ENCODE measurements around the gene MACO1. TPM values are rescaled to one million over a fixed set of nuclear protein-coding genes. Genes with fewer than 3 reads are reported as not detected.

Gene MACO1
- total and polyA plus RNA-seq, 8 donors, result 8.8 to 28.2 (median 21.6) TPM

DNA sequence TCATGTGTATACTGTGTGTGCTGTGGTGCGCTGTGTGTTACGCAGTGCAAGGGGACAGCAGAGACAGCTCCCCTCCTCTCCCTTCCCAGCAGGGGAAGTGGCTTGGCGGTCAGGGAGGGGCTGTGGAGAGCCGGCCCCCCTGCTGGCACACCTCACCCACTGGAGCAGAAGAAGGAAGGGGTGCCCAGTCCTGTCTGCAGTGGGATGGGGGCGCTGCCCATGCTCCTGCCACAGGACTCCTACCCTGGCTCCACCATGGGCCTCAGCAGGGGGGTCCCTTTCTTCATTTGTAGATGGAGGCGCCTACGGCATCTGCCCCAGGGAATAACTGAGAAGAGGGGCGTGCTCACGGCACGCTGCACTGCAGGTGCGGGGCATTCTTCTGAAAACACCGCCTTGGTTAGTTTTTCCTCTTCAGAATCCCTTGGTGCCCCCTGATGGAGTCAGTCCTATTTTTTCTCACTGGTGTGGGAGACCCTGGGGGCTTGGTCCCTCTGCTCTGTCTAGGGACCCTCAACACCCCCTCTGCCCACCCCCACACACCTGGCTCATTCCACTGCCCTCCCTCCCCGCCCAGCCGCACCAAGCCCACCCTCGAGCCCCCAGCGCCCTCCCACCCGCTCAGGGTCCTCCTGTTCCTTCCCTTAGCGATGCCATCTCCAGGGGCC is 99.0 kb downstream of the MACO1 start:
- intact Hi-C loops (cut with DNase I), result no loop called here
- no peaks in the 10 kb centered on the region for H3K36me3 ChIP-seq
- H3K9me3 ChIP-seq, result no peaks in the 10 kb centered on the region
- FAIRE-seq (no peak), ATAC-seq (no peak), DNase-seq (no peak)
- H3K4me1 ChIP-seq, result no peaks in the 10 kb centered on the region
- WGBS, 2 donors, result 88 to 89% methylated on average over 16 to 18 of the region's 18 CpGs
- no peak overlapping the region for H3K27ac ChIP-seq
- no peak for TF ChIP-seq CTCF (IDR thresholded peaks at IDR 0.05)
- no peak overlapping the region for H3K4me3 ChIP-seq
- no peaks in the 10 kb centered on the region for H3K27me3 ChIP-seq

GRCh38 chr1:25530186-25531081 is 99.7 kb downstream of the MACO1 start:
- no peaks in the 10 kb centered on the region for H3K4me1 ChIP-seq
- H3K9me3 ChIP-seq, result no peaks in the 10 kb centered on the region
- no peak overlapping the region for H3K27ac ChIP-seq
- FAIRE-seq (no peak), DNase-seq (no peak), ATAC-seq (no peak)
- WGBS, 2 donors, result 86 to 90% methylated on average over 22 of the region's 22 CpGs
- no peak overlapping the region for H3K4me3 ChIP-seq
- H3K36me3 ChIP-seq, result no peaks in the 10 kb centered on the region
- intact Hi-C loops (cut with DNase I), result no loop called here
- H3K27me3 ChIP-seq, result no peaks in the 10 kb centered on the region
- no peak for TF ChIP-seq CTCF (IDR thresholded peaks at IDR 0.05)

GRCh38 chr1:25531082-25531461 is 100.4 kb downstream of the MACO1 start:
- DNase-seq (no peak), FAIRE-seq (no peak), ATAC-seq (no peak)
- intact Hi-C loops (cut with DNase I), result no loop called here
- Histone ChIP-seq H3K9me3 (no peaks in the 10 kb centered on the region), H3K27me3 (no peaks in the 10 kb centered on the region), H3K4me1 (no peaks in the 10 kb centered on the region), H3K4me3 (no peak overlapping the region), H3K27ac (no peak overlapping the region), H3K36me3 (no peaks in the 10 kb centered on the region)
- 68 to 75% methylated on average over 11 of the region's 11 CpGs for WGBS, 2 donors
- no peak for TF ChIP-seq CTCF (IDR thresholded peaks at IDR 0.05)

- WGBS, 2 donors, result 91 to 93% methylated on average over 3 of the region's 3 CpGs
- no peak for ATAC-seq
- intact Hi-C loops (cut with DNase I), result no loop called here
- Histone ChIP-seq H3K27ac (no peak overlapping the region), H3K27me3 (no peaks in the 10 kb centered on the region), H3K36me3 (no peaks in the 10 kb centered on the region), H3K4me3 (no peak overlapping the region), H3K9me3 (no peaks in the 10 kb centered on the region), H3K4me1 (no peaks in the 10 kb centered on the region)
- no peak for TF ChIP-seq CTCF (IDR thresholded peaks at IDR 0.05)
- FAIRE-seq, result no peak
- DNase-seq, result no peak
Observed at GRCh38 chr1:25532970-25533369, 102.3 kb downstream of the MACO1 start.
